Peyer's patch (tissue), 4 donors: ENCODE data around the gene MIF.

Experiments used
- POLR2A ChIP-seq, 2 donors: fragments of 450-650 bp; IDR thresholded peaks; one replicate each; pipeline ENCODE4 v1.5.1; 2017; ENCODE audit warnings: antibody characterized with exemption in 2 of 2, mild to moderate bottlenecking in 2 of 2, moderate library complexity in 2 of 2
- TF ChIP-seq, protein P1 (sequence below), 6 experiments: fragments of 450-650 bp in 4 of 6; fragments of 200-600 bp in 2 of 6; sonication (generic) in 1 of 6; IDR thresholded peaks; one replicate each; pipeline ENCODE4 v1.5.1; 2017 to 2019; ENCODE audit warnings: antibody characterized with exemption in 6 of 6, mild to moderate bottlenecking in 3 of 6, moderate library complexity in 1 of 6

DNA sequence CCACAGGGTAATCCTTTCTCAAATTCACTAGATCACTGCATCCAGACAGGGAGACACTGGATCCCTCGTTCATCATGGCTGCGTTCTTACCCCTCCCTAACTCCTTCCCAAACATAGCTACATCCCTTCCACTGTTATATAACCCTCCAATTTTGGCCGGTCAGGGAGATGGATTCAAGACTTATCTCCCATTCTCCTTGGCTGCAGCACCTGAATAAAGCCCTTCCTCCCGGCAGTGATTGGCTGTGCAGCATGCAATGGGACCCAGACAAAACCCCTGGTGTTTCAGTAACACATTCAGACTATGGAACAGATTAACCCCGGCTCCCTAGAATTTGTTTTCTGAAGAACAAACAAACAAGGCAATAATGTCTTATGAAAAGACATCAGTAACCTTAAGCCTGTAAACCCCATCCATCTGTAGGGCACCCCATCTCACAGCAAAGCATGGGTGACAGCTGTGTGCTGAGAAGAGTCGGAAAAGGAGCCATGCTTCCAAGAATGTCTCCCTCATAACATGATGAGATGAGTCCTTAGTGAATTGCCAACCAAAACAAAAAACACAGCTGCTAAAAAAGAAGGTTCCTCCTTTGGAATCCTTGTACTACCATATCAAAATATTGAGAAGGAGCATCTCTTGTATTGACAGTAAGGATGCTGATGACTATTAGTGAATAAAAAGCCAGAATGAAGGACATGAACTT lies 5.0 kb downstream of the MIF start:
- TF ChIP-seq, protein P1, sequence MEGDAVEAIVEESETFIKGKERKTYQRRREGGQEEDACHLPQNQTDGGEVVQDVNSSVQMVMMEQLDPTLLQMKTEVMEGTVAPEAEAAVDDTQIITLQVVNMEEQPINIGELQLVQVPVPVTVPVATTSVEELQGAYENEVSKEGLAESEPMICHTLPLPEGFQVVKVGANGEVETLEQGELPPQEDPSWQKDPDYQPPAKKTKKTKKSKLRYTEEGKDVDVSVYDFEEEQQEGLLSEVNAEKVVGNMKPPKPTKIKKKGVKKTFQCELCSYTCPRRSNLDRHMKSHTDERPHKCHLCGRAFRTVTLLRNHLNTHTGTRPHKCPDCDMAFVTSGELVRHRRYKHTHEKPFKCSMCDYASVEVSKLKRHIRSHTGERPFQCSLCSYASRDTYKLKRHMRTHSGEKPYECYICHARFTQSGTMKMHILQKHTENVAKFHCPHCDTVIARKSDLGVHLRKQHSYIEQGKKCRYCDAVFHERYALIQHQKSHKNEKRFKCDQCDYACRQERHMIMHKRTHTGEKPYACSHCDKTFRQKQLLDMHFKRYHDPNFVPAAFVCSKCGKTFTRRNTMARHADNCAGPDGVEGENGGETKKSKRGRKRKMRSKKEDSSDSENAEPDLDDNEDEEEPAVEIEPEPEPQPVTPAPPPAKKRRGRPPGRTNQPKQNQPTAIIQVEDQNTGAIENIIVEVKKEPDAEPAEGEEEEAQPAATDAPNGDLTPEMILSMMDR (IDR thresholded peaks at IDR 0.05), result no peak
- TF ChIP-seq POLR2A (IDR thresholded peaks at IDR 0.05), result no peak
